H1 (cell line): ENCODE results near the gene UNC13C. TPM values are rescaled to one million over a fixed set of nuclear protein-coding genes. Genes with fewer than 3 reads are reported as not detected.

ENCODE experiments used
- ASH2L ChIP-seq: fragments of 200-600, 300-600 bp; sonication (generic); IDR thresholded peaks from one replicate; pipeline ENCODE4 v1.7.1; 2017; ENCODE audit warnings: low read length
- CHD7 ChIP-seq: fragments of 300-600 bp; sonication (generic); IDR thresholded peaks from 2 replicates; pipeline ENCODE4 v1.7.1; 2012; ENCODE audit warnings: low read length, moderate library complexity, mild to moderate bottlenecking, inconsistent platforms; ENCODE audit not compliant: insufficient replicate concordance
- CTBP2 ChIP-seq: IDR thresholded peaks from 2 replicates; pipeline ENCODE4 v1.7.0; 2011; ENCODE audit warnings: borderline replicate concordance, mild to moderate bottlenecking, moderate library complexity, mixed read lengths, low read length; ENCODE audit not compliant: insufficient read depth, insufficient read length
- FOSL1 ChIP-seq: IDR thresholded peaks from 2 replicates; pipeline ENCODE4 v1.6.1; 2011; ENCODE audit warnings: mild to moderate bottlenecking, low read depth, low read length, moderate library complexity; ENCODE audit not compliant: insufficient read depth
- JUND ChIP-seq: IDR thresholded peaks from 2 replicates; pipeline ENCODE4 v1.6.1; 2011; ENCODE audit warnings: mild to moderate bottlenecking, improper control_type of control experiment, low read length
- KDM1A ChIP-seq: fragments of 200-600, 300-600 bp; sonication (generic); IDR thresholded peaks from 2 replicates; pipeline ENCODE4 v1.7.1; 2016; ENCODE audit warnings: mild to moderate bottlenecking, low read length, borderline replicate concordance
- polyA plus RNA-seq, 7 experiments: library from polyadenylated mRNA; depleted of rRNA in 3 of 7; stranded (reverse) in 5 of 7; unstranded in 2 of 7; fragments of >200 nt in 5 of 7; fragments of 200-250 nt in 2 of 7; gene quantifications; 1 replicate in 5 of 7; 2 replicates in 1 of 7; 4 replicates in 1 of 7; pipeline versions ENCODE4 v1.2.1 to v1.2.3, GENCODE V29; 2011 to 2013; ENCODE audit warnings: missing spikeins in 2 of 7, mixed read lengths in 2 of 7
- total RNA-seq: library from RNA; stranded (reverse); fragmentation: NEBNext Ultra II Directional; extraction: Animal tissue kit (Norgen Biotek cat#: 25700); gene quantifications from 2 replicates; pipeline ENCODE4 v1.2.1, GENCODE V29; 2021

UNC13C gene
- total and polyA plus RNA-seq, 2 of the 8 experiments (the other 6 are each of a cell fraction or from before 2014, with no cell fraction given) = 0.02 to 0.13 TPM

DNA sequence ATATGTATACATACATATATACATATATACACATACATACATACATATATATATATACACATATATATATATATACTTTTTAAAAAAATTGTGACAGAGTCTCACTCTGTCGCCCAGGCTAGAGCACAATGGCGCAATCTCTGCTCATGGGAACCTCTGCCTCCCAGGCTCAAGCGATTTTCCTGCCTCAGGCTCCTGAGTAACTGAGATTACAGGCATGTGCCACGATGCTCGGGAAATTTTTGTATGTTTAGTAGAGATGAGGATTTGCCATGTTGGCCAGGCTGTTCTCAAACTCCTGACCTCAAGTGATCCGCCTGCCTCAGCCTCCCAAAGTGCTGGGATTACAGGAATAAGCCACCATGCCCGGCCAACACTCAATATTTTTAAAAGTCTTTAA is 302.5 kb downstream of the UNC13C start (continued):
- TF ChIP-seq CHD7 (no peak), KDM1A (no peak), CTBP2 (no peak), ASH2L (no peak), JUND (no peak), FOSL1 (no peak)
- TF ChIP-seq, all 59 proteins: peak for 0
